ENCODE measurements around the gene EXOC6.
"Not testable (repeated sequence)": the region's sequence is repeated elsewhere in the genome, so short reads cannot be mapped to it uniquely, and the experiment has no call there.

Gene EXOC6

GRCh38 chr10:93085272-93085859 lies 237.0 kb downstream of the EXOC6 start:
- DNase-seq, result no peak

GRCh38 chr10:93086289-93086688 lies 238.0 kb downstream of the EXOC6 start:
- no peak for DNase-seq

GRCh38 chr10:93087846-93088245 lies 239.5 kb downstream of the EXOC6 start:
- no peak for DNase-seq

- no peak for DNase-seq
These were observed 240.1 kb downstream of the EXOC6 start for GRCh38 chr10:93088466-93088865.

GRCh38 chr10:93090619-93091018 lies 242.3 kb downstream of the EXOC6 start:
- DNase-seq, result no peak

- DNase-seq, result no peak
These were observed 243.6 kb downstream of the EXOC6 start for GRCh38 chr10:93091960-93092359.

- no peak for DNase-seq
These were observed 246.9 kb downstream of the EXOC6 start for GRCh38 chr10:93095225-93095624.

- DNase-seq, result no peak
These were observed 248.6 kb downstream of the EXOC6 start for GRCh38 chr10:93096901-93097300.

GRCh38 chr10:93097386-93097785 lies 249.1 kb downstream of the EXOC6 start:
- no peak for DNase-seq

- no peak for DNase-seq
These were observed 250.5 kb downstream of the EXOC6 start for GRCh38 chr10:93098816-93099215.

- no peak for DNase-seq
These were observed 251.3 kb downstream of the EXOC6 start for GRCh38 chr10:93099670-93100069.

GRCh38 chr10:93101148-93101547 lies 252.8 kb downstream of the EXOC6 start:
- not testable (repeated sequence) for DNase-seq

- no peak for DNase-seq
These were observed 255.6 kb downstream of the EXOC6 start for GRCh38 chr10:93103953-93104352.

GRCh38 chr10:93106631-93107072 lies 258.3 kb downstream of the EXOC6 start:
- no peak for DNase-seq

All from stimulated activated CD4-positive, alpha-beta T cell treated with anti-CD3 and anti-CD28 coated beads, Interleukin-1b, Interleukin-23, amount 100 ng/mL, for 48 hours (primary cell).